DND-41 (cell line): ENCODE measurements around the gene DOP1A.

Experiments
- ATAC-seq: fragments of 200-7000 bp; cut with Tn5 transposase; 3 replicates; pipeline ENCODE4 v1.9.1; 2021; ENCODE audit warnings: low read depth; ENCODE audit not compliant: insufficient read depth
- DNase-seq: peaks from one replicate; pipeline ENCODE4 v3.0.0-alpha.2; 2020
- H2AFZ ChIP-seq: 2 replicates; pipeline ENCODE4 v1.6.0; 2012; ENCODE audit warnings: low read depth, low read length
- H3K27ac ChIP-seq: 2 replicates; pipeline ENCODE4 v1.5.1; 2012; ENCODE audit warnings: low read length, inconsistent platforms
- H3K27me3 ChIP-seq: fragments of 200-600 bp; sonication (generic); 2 replicates; pipeline ENCODE4 v1.6.0; 2012; ENCODE audit warnings: low read length, mild to moderate bottlenecking, inconsistent platforms; ENCODE audit not compliant: insufficient read depth, poor library complexity
- H3K36me3 ChIP-seq: 2 replicates; pipeline ENCODE4 v1.5.1; 2012; ENCODE audit warnings: low read length, inconsistent platforms; ENCODE audit not compliant: insufficient read depth
- H3K4me1 ChIP-seq: 2 replicates; pipeline ENCODE4 v1.5.1; 2012; ENCODE audit warnings: mild to moderate bottlenecking, low read length; ENCODE audit not compliant: insufficient read depth
- H3K4me2 ChIP-seq: 2 replicates; pipeline ENCODE4 v1.6.0; 2012; ENCODE audit warnings: mild to moderate bottlenecking, moderate library complexity, low read length, inconsistent platforms; ENCODE audit not compliant: insufficient read depth
- H3K4me3 ChIP-seq, 2 experiments: fragments of 200-600 bp in 1 of 2; shearing (Covaris generic) in 1 of 2; 2 replicates each; pipeline ENCODE4 v1.5.1; 2012 to 2016; ENCODE audit warnings: inconsistent platforms in 2 of 2, low read length in 2 of 2, mild to moderate bottlenecking in 2 of 2, low read depth in 1 of 2, moderate library complexity in 1 of 2
- H3K79me2 ChIP-seq: 2 replicates; pipeline ENCODE4 v1.6.0; 2012; ENCODE audit warnings: low read length, inconsistent platforms; ENCODE audit not compliant: insufficient read depth
- H3K9ac ChIP-seq: 2 replicates; pipeline ENCODE4 v1.6.0; 2012; ENCODE audit warnings: low read depth, mild to moderate bottlenecking, inconsistent platforms, low read length, moderate library complexity
- H3K9me3 ChIP-seq: 2 replicates; pipeline ENCODE4 v1.5.1; 2012; ENCODE audit warnings: low read length, moderate library complexity, mild to moderate bottlenecking, inconsistent platforms; ENCODE audit not compliant: insufficient read depth, severe bottlenecking
- H4K20me1 ChIP-seq: 2 replicates; pipeline ENCODE4 v1.6.0; 2012; ENCODE audit warnings: low read length; ENCODE audit not compliant: insufficient read depth
- CTCF ChIP-seq: IDR thresholded peaks from 2 replicates; pipeline ENCODE4 v1.5.1; 2012; ENCODE audit warnings: borderline replicate concordance, low read length, moderate library complexity, mild to moderate bottlenecking; ENCODE audit not compliant: poor library complexity, severe bottlenecking; ENCODE audit errors: extremely low read depth
- EZH2 ChIP-seq: IDR thresholded peaks from 3 replicates; pipeline ENCODE4 v1.6.1; 2012; ENCODE audit warnings: borderline replicate concordance, low read depth, mild to moderate bottlenecking, moderate library complexity, low read length, inconsistent platforms; ENCODE audit not compliant: severe bottlenecking

The DOP1A gene

GRCh38 chr6:83155794-83156193, 88.3 kb downstream of the DOP1A start:
- Histone ChIP-seq H3K4me1 (no peaks in the 10 kb centered on the region), H3K4me3 (no peak overlapping the region), H2AFZ (no peak overlapping the region), H3K27me3 (no peaks in the 10 kb centered on the region), H3K36me3 (peaks cover 51% of the 10 kb centered on the region; the same call in 1 of the 2 replicates), H4K20me1 (no peaks in the 10 kb centered on the region), H3K4me2 (no peak overlapping the region), H3K9me3 (no peaks in the 10 kb centered on the region), H3K9ac (no peak overlapping the region), H3K27ac (no peak overlapping the region), H3K79me2 (no peaks in the 10 kb centered on the region)
- no peak for ATAC-seq
- TF ChIP-seq EZH2 (no peak), CTCF (no peak)
- DNase-seq = no peak

- Histone ChIP-seq H3K79me2 (no peaks in the 10 kb centered on the region), H3K27me3 (no peaks in the 10 kb centered on the region), H4K20me1 (no peaks in the 10 kb centered on the region), H3K9me3 (no peaks in the 10 kb centered on the region), H3K4me2 (no peak overlapping the region), H3K27ac (no peak overlapping the region), H2AFZ (no peak overlapping the region), H3K36me3 (peaks cover 60% of the 10 kb centered on the region; the same call in 1 of the 2 replicates), H3K4me3 (no peak overlapping the region), H3K9ac (no peak overlapping the region), H3K4me1 (no peaks in the 10 kb centered on the region)
- TF ChIP-seq CTCF = no peak
- TF ChIP-seq EZH2 = no peak
- ATAC-seq (no peak), DNase-seq (no peak)
These were observed 92.7 kb downstream of the DOP1A start for GRCh38 chr6:83160167-83160566.

GRCh38 chr6:83167726-83168278, 100.3 kb downstream of the DOP1A start:
- ATAC-seq (no peak), DNase-seq (no peak)
- no peaks in the 10 kb centered on the region for H3K27me3 ChIP-seq
- no peaks in the 10 kb centered on the region for H3K4me1 ChIP-seq
- H3K36me3 ChIP-seq = peaks cover 89% of the 10 kb centered on the region
- no peak overlapping the region for H3K27ac ChIP-seq
- no peak overlapping the region for H3K9ac ChIP-seq
- H2AFZ ChIP-seq = no peak overlapping the region
- TF ChIP-seq CTCF = no peak
- TF ChIP-seq EZH2 = no peak
- no peak overlapping the region for H3K4me2 ChIP-seq
- no peaks in the 10 kb centered on the region for H4K20me1 ChIP-seq
- H3K79me2 ChIP-seq = no peaks in the 10 kb centered on the region
- no peak overlapping the region for H3K4me3 ChIP-seq
- H3K9me3 ChIP-seq = no peaks in the 10 kb centered on the region

- Histone ChIP-seq H3K9ac (no peak overlapping the region), H3K9me3 (no peaks in the 10 kb centered on the region), H3K36me3 (peaks cover 92% of the 10 kb centered on the region), H3K4me1 (no peaks in the 10 kb centered on the region), H3K79me2 (no peaks in the 10 kb centered on the region), H3K27ac (no peak overlapping the region), H2AFZ (no peak overlapping the region), H3K27me3 (no peaks in the 10 kb centered on the region), H3K4me3 (no peak overlapping the region), H3K4me2 (no peak overlapping the region), H4K20me1 (no peaks in the 10 kb centered on the region)
- TF ChIP-seq EZH2 (no peak), CTCF (no peak)
- ATAC-seq (no peak), DNase-seq (no peak)
These were observed 101.1 kb downstream of the DOP1A start for GRCh38 chr6:83168556-83168955.
